ENCODE data around the gene SCGB3A1. TPM values are rescaled to one million over a fixed set of nuclear protein-coding genes. Genes with fewer than 3 reads are reported as not detected.
A peak's percentile ranks its signal among the peaks of the same experiment; 100 is the strongest.

The SCGB3A1 gene
- total and polyA plus RNA-seq, 8 donors = 3.7 to 785 (median 35.3) TPM; not detected in 5

GRCh38 chr5:180598797-180599589, 7.7 kb upstream of the SCGB3A1 start:
- WGBS, 5 donors = 86 to 91% (median 89%) methylated on average over 13 to 16 of the region's 16 CpGs
- peak; percentile 0 to 15 for DNase-seq
- Histone ChIP-seq H3K36me3 (no peaks in the 10 kb centered on the region), H3K27ac (no peak overlapping the region), H3K27me3 (peaks cover 0 to 9% (median 0%) of the 10 kb centered on the region in 3 donors), H3K4me1 (peaks cover 7 to 18% (median 9%) of the 10 kb centered on the region in 4 donors), H3K9me3 (no peaks in the 10 kb centered on the region), H3K4me3 (no peak overlapping the region)
- intact Hi-C loops (cut with DNase I; ENCODE audit: low total_unique reads) = no loop called here
- TF ChIP-seq POLR2A (IDR thresholded peaks at IDR 0.05) = no peak
- no peak for TF ChIP-seq POLR2AphosphoS5 (IDR thresholded peaks at IDR 0.05)
- TF ChIP-seq CTCF (IDR thresholded peaks at IDR 0.05) = no peak
- TF ChIP-seq EP300 (IDR thresholded peaks at IDR 0.05) = no peak

DNA sequence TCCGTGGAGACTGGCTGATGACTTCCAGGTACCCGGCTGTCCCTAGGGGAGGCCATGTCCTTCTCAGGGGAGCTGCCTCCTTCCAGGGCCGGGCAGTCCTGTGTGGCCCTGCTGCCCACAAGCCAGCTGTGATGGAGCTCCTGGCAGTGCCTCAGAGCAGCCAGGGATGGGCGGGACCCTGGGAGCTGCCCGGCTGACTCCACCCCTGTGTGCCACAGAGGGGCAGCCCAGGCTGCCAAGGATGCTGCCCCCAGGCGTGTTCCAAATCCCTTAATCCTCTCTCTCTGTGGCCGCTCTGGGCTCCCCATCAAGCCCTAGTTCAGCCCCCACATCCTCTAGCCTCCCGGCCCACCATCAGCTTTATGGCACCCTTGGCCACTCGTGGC, 7.0 kb upstream of the SCGB3A1 start:
- Histone ChIP-seq H3K27ac (no peak overlapping the region), H3K4me3 (no peak overlapping the region), H3K27me3 (peaks cover 0 to 15% (median 0%) of the 10 kb centered on the region in 3 donors), H3K4me1 (peaks cover 7 to 18% (median 9%) of the 10 kb centered on the region in 4 donors), H3K9me3 (no peaks in the 10 kb centered on the region), H3K36me3 (no peaks in the 10 kb centered on the region)
- intact Hi-C loops (cut with DNase I; ENCODE audit: low total_unique reads) = no loop called here
- TF ChIP-seq POLR2A (IDR thresholded peaks at IDR 0.05) (no peak), CTCF (IDR thresholded peaks at IDR 0.05) (no peak), EP300 (IDR thresholded peaks at IDR 0.05) (no peak), POLR2AphosphoS5 (IDR thresholded peaks at IDR 0.05) (no peak)
- peak in 1 of 2 donors; percentile 2 for DNase-seq
- 68 to 92% (median 80%) methylated on average over 9 of the region's 9 CpGs for WGBS, 5 donors

GRCh38 chr5:180596668-180597231, 5.5 kb upstream of the SCGB3A1 start:
- intact Hi-C loops (cut with DNase I; ENCODE audit: low total_unique reads) = no loop called here
- H3K4me3 ChIP-seq = no peak overlapping the region
- peaks cover 0 to 31% (median 5%) of the 10 kb centered on the region in 3 donors for H3K27me3 ChIP-seq
- H3K4me1 ChIP-seq = peaks cover 7 to 18% (median 11%) of the 10 kb centered on the region in 4 donors
- WGBS, 5 donors = 24 to 76% (median 50%) methylated on average over 13 to 24 of the region's 24 CpGs
- H3K9me3 ChIP-seq = no peaks in the 10 kb centered on the region
- DNase-seq = peak; percentile 37 to 52
- no peak overlapping the region for H3K27ac ChIP-seq
- TF ChIP-seq POLR2A (IDR thresholded peaks at IDR 0.05) (no peak), CTCF (IDR thresholded peaks at IDR 0.05) (no peak), POLR2AphosphoS5 (IDR thresholded peaks at IDR 0.05) (no peak), EP300 (IDR thresholded peaks at IDR 0.05) (no peak)
- no peaks in the 10 kb centered on the region for H3K36me3 ChIP-seq

DNA sequence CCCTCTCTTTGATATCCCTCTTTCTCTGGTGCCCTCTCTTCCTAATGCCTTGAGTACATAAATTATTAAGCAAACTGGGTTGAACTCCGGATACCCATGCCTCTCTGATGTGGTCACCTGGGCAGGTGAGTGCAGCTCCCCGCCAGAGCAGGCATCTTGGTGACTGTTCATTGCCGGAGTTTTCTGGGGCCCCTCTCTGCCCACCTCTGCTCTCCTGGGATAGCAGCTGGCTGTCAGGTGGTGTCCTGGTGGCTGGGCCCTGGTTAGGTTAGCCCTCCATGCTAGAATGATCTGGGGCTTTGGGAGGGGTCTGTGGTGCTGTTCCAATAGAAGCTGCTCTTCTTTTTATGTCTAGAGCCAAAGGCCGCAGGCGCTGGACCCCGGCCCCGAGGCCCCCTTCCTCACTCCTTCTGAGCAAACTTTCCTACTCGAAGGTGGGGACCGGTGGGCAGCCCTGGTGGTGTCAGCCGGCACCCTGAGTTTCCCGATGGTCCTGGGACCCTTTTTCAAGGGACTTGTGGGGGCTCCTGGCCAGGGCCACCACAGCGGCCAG, 4.9 kb upstream of the SCGB3A1 start:
- no peaks in the 10 kb centered on the region for H3K36me3 ChIP-seq
- peaks cover 0 to 37% (median 11%) of the 10 kb centered on the region in 3 donors for H3K27me3 ChIP-seq
- TF ChIP-seq POLR2AphosphoS5 (IDR thresholded peaks at IDR 0.05) = no peak
- no peak for TF ChIP-seq CTCF (IDR thresholded peaks at IDR 0.05)
- no peak for TF ChIP-seq EP300 (IDR thresholded peaks at IDR 0.05)
- TF ChIP-seq POLR2A (IDR thresholded peaks at IDR 0.05) = no peak
- H3K4me1 ChIP-seq = peaks cover 11 to 24% (median 17%) of the 10 kb centered on the region in 4 donors
- intact Hi-C loops (cut with DNase I; ENCODE audit: low total_unique reads) = no loop called here
- no peak overlapping the region for H3K4me3 ChIP-seq
- 73 to 86% (median 79%) methylated on average over 7 to 12 of the region's 12 CpGs for WGBS, 5 donors
- H3K27ac ChIP-seq = no peak overlapping the region
- DNase-seq = peak in 1 of 2 donors; percentile 24
- H3K9me3 ChIP-seq = no peaks in the 10 kb centered on the region

All from stomach (tissue), 9 donors.